Nucleus accumbens (tissue), 56 donors: ENCODE results near the gene SMAD6.

ENCODE experiments used
- DNase-seq, 56 donors: peaks; one replicate each; lab custom pipeline; 2025; lab: John Stamatoyannopoulos, UW

Gene SMAD6

GRCh38 chr15:66701422-66702034 is 508 bp upstream of the SMAD6 start:
- DNase-seq, result peak in 10 of 56 donors; percentile 27 to 75 (median 47)

GRCh38 chr15:66702787-66703539 is 927 bp downstream of the SMAD6 start:
- no peak for DNase-seq

GRCh38 chr15:66703540-66703941 is 1.5 kb downstream of the SMAD6 start:
- DNase-seq, result no peak

- no peak for DNase-seq
These were observed 2.2 kb downstream of the SMAD6 start for GRCh38 chr15:66704019-66704802.

GRCh38 chr15:66704803-66705153 is 2.7 kb downstream of the SMAD6 start:
- DNase-seq, result no peak

- no peak for DNase-seq
These were observed 3.5 kb downstream of the SMAD6 start for GRCh38 chr15:66705277-66706146.

GRCh38 chr15:66706225-66706732 is 4.2 kb downstream of the SMAD6 start:
- no peak for DNase-seq

GRCh38 chr15:66706840-66707239 is 4.8 kb downstream of the SMAD6 start:
- no peak for DNase-seq

- peak in 7 of 56 donors; percentile 4 to 32 (median 10) for DNase-seq
These were observed 5.5 kb downstream of the SMAD6 start for GRCh38 chr15:66707310-66708082.

GRCh38 chr15:66708389-66708788 is 6.4 kb downstream of the SMAD6 start:
- DNase-seq, result no peak

GRCh38 chr15:66709884-66710283 is 7.8 kb downstream of the SMAD6 start:
- no peak for DNase-seq

GRCh38 chr15:66711260-66711659 is 9.2 kb downstream of the SMAD6 start:
- no peak for DNase-seq

- no peak for DNase-seq
These were observed 9.8 kb downstream of the SMAD6 start for GRCh38 chr15:66711862-66712261.

GRCh38 chr15:66713843-66714508 is 11.9 kb downstream of the SMAD6 start:
- DNase-seq, result no peak

- DNase-seq, result peak in 7 of 56 donors; percentile 8 to 29 (median 11)
These were observed 12.5 kb downstream of the SMAD6 start for GRCh38 chr15:66714543-66714981.

GRCh38 chr15:66715181-66715624 is 13.2 kb downstream of the SMAD6 start:
- no peak for DNase-seq

GRCh38 chr15:66715720-66716655 is 14.0 kb downstream of the SMAD6 start:
- no peak for DNase-seq

- no peak for DNase-seq
These were observed 14.6 kb downstream of the SMAD6 start for GRCh38 chr15:66716656-66717020.
